AG10803 (cell line): ENCODE data around the gene ALOXE3.

Experiments
- DNase-seq: peaks from one replicate; pipeline ENCODE4 v3.0.0; 2010; ENCODE audit warnings: low read depth
- H3K4me3 ChIP-seq: 2 replicates; pipeline ENCODE4 v1.5.1; 2011; ENCODE audit warnings: mild to moderate bottlenecking, low read length, control low read depth
- CTCF ChIP-seq: conservative IDR thresholded peaks from 2 replicates; pipeline ENCODE4 v1.5.1; 2011; ENCODE audit warnings: mild to moderate bottlenecking, low read length, control low read depth, inconsistent platforms

The ALOXE3 gene

DNA sequence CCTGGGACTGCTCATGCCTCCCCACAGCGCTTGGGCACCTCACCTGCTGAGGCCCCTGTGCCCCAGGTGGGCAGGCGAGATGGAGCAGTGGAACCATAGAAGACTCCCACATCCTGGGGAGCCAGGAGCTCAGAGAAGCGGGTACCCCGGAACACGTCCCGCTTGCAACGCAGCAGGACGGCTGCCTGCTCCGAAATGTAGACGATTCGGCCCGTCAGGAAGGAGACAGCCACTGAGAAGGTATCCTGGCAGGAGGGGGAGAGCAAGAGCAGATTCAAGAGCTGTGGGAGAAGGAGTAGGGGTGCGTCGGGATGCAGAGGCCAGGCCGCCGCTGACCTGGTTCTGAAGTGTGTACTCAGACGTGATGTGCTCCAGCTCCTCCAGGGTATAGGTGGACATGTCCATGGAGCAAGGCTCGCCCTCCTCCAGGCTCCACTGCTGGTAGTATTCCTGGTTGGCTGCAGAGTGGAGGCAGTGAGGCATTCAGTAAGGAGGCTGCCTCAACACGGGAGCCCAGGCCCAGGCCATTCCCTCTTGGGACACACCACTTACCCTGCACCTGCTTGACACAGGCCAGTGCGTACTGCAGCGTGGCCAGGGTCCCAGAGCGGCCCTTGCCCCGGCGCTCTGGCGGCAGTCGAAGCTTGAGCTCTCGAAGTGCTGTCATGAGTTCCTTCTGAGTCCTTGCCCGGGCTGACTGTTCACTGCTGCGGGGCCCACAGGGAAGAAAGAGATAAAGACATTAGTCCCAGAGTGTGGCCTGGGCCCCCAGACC, 31.3 kb upstream of the ALOXE3 start:
- DNase-seq, result no peak
- no peak for TF ChIP-seq CTCF
- H3K4me3 ChIP-seq, result no peak overlapping the region

DNA sequence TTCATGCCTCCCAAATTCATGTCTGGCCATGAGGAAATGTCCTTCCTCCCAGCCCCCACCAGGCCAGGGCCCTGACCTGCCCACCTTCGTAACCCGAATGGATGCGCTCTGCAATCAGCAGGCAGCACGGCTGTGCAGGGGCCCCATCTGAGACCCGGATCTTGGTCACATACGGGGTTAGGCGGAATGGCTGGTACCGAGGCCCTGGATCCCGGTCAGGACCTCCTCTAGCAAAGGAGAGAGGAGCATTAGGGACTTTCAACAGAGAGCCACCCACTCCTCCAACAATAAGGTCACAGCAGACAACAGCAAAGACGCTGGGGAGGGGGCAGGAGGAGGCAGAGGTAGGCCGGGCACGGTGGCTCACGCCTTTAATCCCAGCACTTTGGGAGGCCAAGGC, 30.2 kb upstream of the ALOXE3 start:
- DNase-seq, result no peak
- no peak overlapping the region for H3K4me3 ChIP-seq
- no peak for TF ChIP-seq CTCF

DNA sequence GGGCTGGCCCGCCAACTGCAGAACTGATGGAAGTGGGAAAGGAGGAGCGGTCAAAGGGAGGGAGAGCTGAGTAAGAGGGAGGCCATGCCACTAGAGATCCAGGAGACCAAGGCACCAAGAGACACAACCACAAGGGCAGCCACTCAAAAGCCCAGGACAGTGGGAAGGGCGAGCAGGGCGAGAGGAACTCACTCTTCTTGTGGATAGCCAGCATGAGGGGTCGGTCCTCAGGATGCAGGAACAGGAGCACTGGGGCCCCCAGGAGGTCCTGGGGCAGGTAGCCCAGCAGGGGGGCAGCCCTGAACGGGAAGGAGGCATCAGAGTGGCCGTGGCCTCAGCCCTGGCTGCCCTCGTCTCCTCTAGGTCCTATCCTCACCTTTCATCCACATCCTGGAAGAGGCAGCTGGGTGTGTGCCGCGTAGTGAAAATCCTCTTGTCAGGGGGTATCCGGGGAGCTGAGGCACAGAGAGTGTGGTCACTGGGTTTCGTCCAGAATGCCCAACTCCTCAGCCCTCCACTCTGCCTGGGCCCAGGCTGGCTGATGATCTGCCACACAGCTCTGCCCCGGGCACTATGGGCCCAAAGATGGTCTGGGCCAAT, 29.6 kb upstream of the ALOXE3 start:
- no peak overlapping the region for H3K4me3 ChIP-seq
- TF ChIP-seq CTCF, result no peak
- no peak for DNase-seq

GRCh38 chr17:8147141-8147804, 29.0 kb upstream of the ALOXE3 start:
- no peak for DNase-seq
- TF ChIP-seq CTCF, result no peak
- H3K4me3 ChIP-seq, result no peak overlapping the region

DNA sequence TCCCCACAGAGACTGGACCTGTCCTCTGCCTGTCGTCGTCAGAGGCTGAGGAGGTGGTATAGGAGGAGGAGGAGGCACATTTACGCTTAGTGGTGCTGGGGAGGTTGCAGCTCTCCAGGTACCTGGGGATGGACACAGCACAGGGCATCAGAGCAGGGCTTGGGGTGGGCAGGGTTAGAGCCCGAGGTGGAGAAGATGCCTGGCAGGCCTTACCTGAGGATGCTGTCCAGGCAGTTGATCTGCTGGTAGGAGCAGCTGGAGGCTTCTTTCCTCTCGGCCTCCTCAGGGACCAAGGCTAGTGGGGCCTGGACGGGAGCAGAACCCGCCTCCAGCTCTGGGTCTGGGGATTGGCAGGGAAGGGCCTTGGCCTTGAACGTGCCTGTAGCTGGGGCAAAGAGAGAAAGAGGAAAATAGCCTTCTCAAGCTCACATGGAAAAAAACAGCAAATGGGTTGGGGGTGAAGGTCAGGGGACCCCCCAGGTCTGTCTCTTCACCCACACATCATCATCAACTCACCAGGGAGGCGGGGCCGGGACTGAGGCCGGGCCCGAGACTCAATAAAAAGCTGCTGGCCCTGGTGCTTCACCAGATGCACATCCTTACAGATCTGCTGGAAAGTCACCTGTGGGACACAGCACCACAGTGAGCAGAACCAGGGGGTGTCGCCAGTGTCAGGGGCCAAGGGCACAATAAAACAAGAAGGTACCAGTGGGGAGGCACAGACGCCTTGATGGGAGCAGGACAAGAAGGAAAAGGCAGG, 28.2 kb upstream of the ALOXE3 start:
- no peak for DNase-seq
- no peak overlapping the region for H3K4me3 ChIP-seq
- TF ChIP-seq CTCF, result no peak

- H3K4me3 ChIP-seq, result no peak overlapping the region
- TF ChIP-seq CTCF, result no peak
- DNase-seq, result no peak
Measured at GRCh38 chr17:8145811-8146210, 27.5 kb upstream of the ALOXE3 start.
